A549 (cell line): ENCODE data around the gene SDS. TPM values are rescaled to one million over a fixed set of nuclear protein-coding genes. Genes with fewer than 3 reads are reported as not detected.

Experiments
- ATAC-seq, 2 experiments: fragments of 200-7000 bp in 1 of 2; fragments of >200 bp in 1 of 2; cut with Nextera tagmentation in 1 of 2; cut with Tn5 transposase in 1 of 2; 3 replicates each; pipeline versions ENCODE4 v1.8.0 to v1.9.1; 2018 to 2020; ENCODE audit warnings: mild to moderate bottlenecking in 1 of 2, moderate library complexity in 1 of 2
- CTCF ChIA-PET: fragments of 300-600 bp; sonication (Branson Sonifier 250); formaldehyde crosslinking; extraction: SDS; loops from one replicate; lab custom pipeline; 2021; ENCODE audit warnings: antibody characterized with exemption, inconsistent platforms; lab: Yijun Ruan, JAX
- POLR2A ChIA-PET: fragments of 350-600 bp; formaldehyde crosslinking; extraction: SDS; loops from one replicate; lab custom pipeline; 2021; ENCODE audit warnings: antibody characterized with exemption, inconsistent platforms; lab: Yijun Ruan, JAX
- DNase-seq, 2 experiments: peaks; one replicate each; pipeline versions ENCODE4 v3.0.0 to v3.0.0-alpha.2; 2011 to 2016; ENCODE audit warnings: low read depth in 1 of 2, low spot score in 1 of 2
- FAIRE-seq: peaks from 2 replicates; lab custom pipeline; 2011; peaks lifted over from hg19 to GRCh38; lab: Jason Lieb, UNC
- H3K27ac ChIP-seq, 2 experiments: fragments of >200 bp; sonication (Bioruptor Twin); formaldehyde crosslinking; 3 replicates each; pipeline ENCODE4 v1.5.1; 2016 to 2017
- H3K4me1 ChIP-seq: fragments of >200 bp; sonication (Bioruptor Twin); formaldehyde crosslinking; 3 replicates; pipeline ENCODE4 v1.6.1; 2016
- H3K4me2 ChIP-seq: fragments of >200 bp; sonication (Bioruptor Twin); formaldehyde crosslinking; 3 replicates; pipeline ENCODE4 v1.6.1; 2016
- H3K4me3 ChIP-seq: fragments of >200 bp; sonication (Bioruptor Twin); formaldehyde crosslinking; 3 replicates; pipeline ENCODE4 v1.5.1; 2016
- H3K9me3 ChIP-seq: fragments of >200 bp; sonication (Bioruptor Twin); formaldehyde crosslinking; 3 replicates; pipeline ENCODE4 v1.6.1; 2016
- BCL3 ChIP-seq: fragments of >200 bp; sonication (Bioruptor Twin); formaldehyde crosslinking; IDR thresholded peaks from 3 replicates; pipeline ENCODE4 v1.6.1; 2016
- BHLHE40 ChIP-seq: IDR thresholded peaks from 2 replicates; pipeline ENCODE4 v1.6.1; 2012; ENCODE audit warnings: low read depth, low read length, inconsistent platforms
- CBX8 ChIP-seq: fragments of 200-600 bp; sonication (generic); IDR thresholded peaks from 2 replicates; pipeline ENCODE4 v1.6.1; 2016
- CEBPB ChIP-seq, 2 experiments: fragments of >200 bp in 1 of 2; sonication (Bioruptor Twin) in 1 of 2; formaldehyde crosslinking in 1 of 2; IDR thresholded peaks; 2 replicates each; pipeline ENCODE4 v1.6.1; 2012 to 2016
- EHMT2 ChIP-seq: fragments of 200-600 bp; sonication (generic); IDR thresholded peaks from 2 replicates; pipeline ENCODE4 v1.6.1; 2016; ENCODE audit warnings: antibody characterized with exemption, low read depth, mild to moderate bottlenecking, moderate library complexity
- FOSL2 ChIP-seq, 2 experiments: fragments of 450-650 bp in 1 of 2; fragments of >200 bp in 1 of 2; sonication (Bioruptor Twin) in 1 of 2; formaldehyde crosslinking; IDR thresholded peaks; 2 replicates each; pipeline versions ENCODE4 v1.5.0 to v1.6.1; 2016 to 2020; ENCODE audit warnings: mild to moderate bottlenecking in 1 of 2, moderate library complexity in 1 of 2
- FOXS1 ChIP-seq: fragments of 250-450 bp; sonication (Bioruptor Pico); IDR thresholded peaks from 2 replicates; pipeline ENCODE4 v1.5.0; 2020; ENCODE audit warnings: mild to moderate bottlenecking, moderate library complexity
- GATA3 ChIP-seq: IDR thresholded peaks from 2 replicates; pipeline ENCODE4 v1.6.1; 2012; ENCODE audit warnings: borderline replicate concordance
- HDAC2 ChIP-seq: fragments of 200-600 bp; sonication (generic); IDR thresholded peaks from 2 replicates; pipeline ENCODE4 v1.6.1; 2016
- HEYL ChIP-seq: fragments of 250-450 bp; sonication (Bioruptor Pico); IDR thresholded peaks from 2 replicates; pipeline ENCODE4 v1.8.0; 2021; ENCODE audit warnings: mild to moderate bottlenecking, moderate library complexity
- JUN ChIP-seq, 2 experiments: fragments of >200 bp; sonication (Bioruptor Twin); formaldehyde crosslinking; IDR thresholded peaks; 2 replicates in 1 of 2; 3 replicates in 1 of 2; pipeline ENCODE4 v1.6.1; 2016 to 2017
- JUNB ChIP-seq: fragments of >200 bp; sonication (Bioruptor Twin); formaldehyde crosslinking; IDR thresholded peaks from 2 replicates; pipeline ENCODE4 v1.6.1; 2016
- KDM1A ChIP-seq: fragments of 200-600 bp; sonication (generic); IDR thresholded peaks from 2 replicates; pipeline ENCODE4 v1.6.1; 2016; ENCODE audit warnings: low read depth, mild to moderate bottlenecking
- NFE2L2 ChIP-seq: fragments of 150-350 bp; conservative IDR thresholded peaks from 2 replicates; pipeline ENCODE4 v1.6.1; 2014; ENCODE audit warnings: low read length
- NR3C1 ChIP-seq: fragments of >200 bp; sonication (Bioruptor Twin); formaldehyde crosslinking; IDR thresholded peaks from 3 replicates; pipeline ENCODE4 v1.6.1; 2017
- PHF8 ChIP-seq: fragments of 200-600 bp; sonication (generic); IDR thresholded peaks from 2 replicates; pipeline ENCODE4 v1.6.1; 2016; ENCODE audit warnings: low read depth, mild to moderate bottlenecking, antibody characterized with exemption, moderate library complexity, borderline replicate concordance
- RCOR1 ChIP-seq: fragments of 150-350 bp; IDR thresholded peaks from 2 replicates; pipeline ENCODE4 v1.6.1; 2014; ENCODE audit warnings: antibody characterized with exemption, low read length, low read depth
- REST ChIP-seq: fragments of 200-600 bp; sonication (generic); IDR thresholded peaks from 2 replicates; pipeline ENCODE4 v1.6.1; 2016; ENCODE audit warnings: antibody characterized with exemption, mild to moderate bottlenecking, moderate library complexity
- RNF2 ChIP-seq: fragments of 200-600 bp; sonication (generic); IDR thresholded peaks from 2 replicates; pipeline ENCODE4 v1.6.1; 2016; ENCODE audit warnings: low read depth, mild to moderate bottlenecking, antibody characterized with exemption, moderate library complexity, borderline replicate concordance
- SREBF2 ChIP-seq: fragments of 450-650 bp; IDR thresholded peaks from 2 replicates; pipeline ENCODE4 v1.6.1; 2014; ENCODE audit warnings: mild to moderate bottlenecking, moderate library complexity
- TFCP2L1 ChIP-seq: fragments of 250-450 bp; sonication (Bioruptor Pico); IDR thresholded peaks from 2 replicates; pipeline ENCODE4 v1.5.0; 2021; ENCODE audit warnings: mild to moderate bottlenecking
- TP53 ChIP-seq: fragments of 250-450 bp; sonication (Bioruptor Pico); IDR thresholded peaks from 2 replicates; pipeline ENCODE4 v1.5.0; 2021; ENCODE audit warnings: mild to moderate bottlenecking, moderate library complexity
- ZFP36 ChIP-seq: fragments of 450-650 bp; IDR thresholded peaks from 2 replicates; pipeline ENCODE4 v1.6.1; 2014; ENCODE audit warnings: borderline replicate concordance; ENCODE audit not compliant: partially characterized antibody
- WGBS: methylation state at CpG from one replicate; pipeline ENCODE4 v1.1.6; 2017; ENCODE audit errors: missing lambda C conversion rate; 5-methylcytosine and 5-hydroxymethylcytosine counted together
- polyA plus RNA-seq, 4 experiments: library from polyadenylated mRNA; depleted of rRNA in 3 of 4; stranded (reverse); fragments of >200 nt; fragmentation: RNase III in 1 of 4; extraction: RNeasy Plus Mini Kit Qiagen cat#74134 plus additional on column Dnase treatment in 1 of 4; gene quantifications; 2 replicates in 3 of 4; 3 replicates in 1 of 4; pipeline ENCODE4 v1.2.3, GENCODE V29; 2011 to 2017
- TF ChIP-seq, protein P1 (sequence below): fragments of 150-350 bp; IDR thresholded peaks from 2 replicates; pipeline ENCODE4 v1.6.1; 2014; ENCODE audit warnings: low read depth, mild to moderate bottlenecking, low read length
- TF ChIP-seq, protein P2 (sequence below): fragments of 250-450 bp; sonication (Bioruptor Pico); IDR thresholded peaks from 2 replicates; pipeline ENCODE4 v1.5.0; 2020; ENCODE audit warnings: low read depth, mild to moderate bottlenecking, moderate library complexity
- TF ChIP-seq, protein P3 (sequence below): IDR thresholded peaks from 2 replicates; pipeline ENCODE4 v1.6.1; 2012
- TF ChIP-seq, protein P4 (sequence below): IDR thresholded peaks from 2 replicates; pipeline ENCODE4 v1.6.1; 2012; ENCODE audit warnings: low read depth, borderline replicate concordance

The SDS gene
- polyA plus RNA-seq, 2 of the 4 experiments (the other 2 are of a cell fraction), result 3.9 to 7.3 TPM

GRCh38 chr12:113385282-113385882 lies 18.3 kb downstream of the SDS start:
- POLR2A ChIA-PET, result no interaction called here
- H3K4me1 ChIP-seq, result no peaks in the 10 kb centered on the region
- WGBS, result 91% methylated on average over 6 of the region's 6 CpGs
- no peak overlapping the region for H3K27ac ChIP-seq
- DNase-seq (no peak), FAIRE-seq (no peak), ATAC-seq (peak in 1 of 2 experiments; percentile 10; a peak in 2 of 6 replicates)
- no peaks in the 10 kb centered on the region for H3K9me3 ChIP-seq
- no peak overlapping the region for H3K4me2 ChIP-seq
- H3K4me3 ChIP-seq, result no peak overlapping the region
- TF ChIP-seq, protein P1, sequence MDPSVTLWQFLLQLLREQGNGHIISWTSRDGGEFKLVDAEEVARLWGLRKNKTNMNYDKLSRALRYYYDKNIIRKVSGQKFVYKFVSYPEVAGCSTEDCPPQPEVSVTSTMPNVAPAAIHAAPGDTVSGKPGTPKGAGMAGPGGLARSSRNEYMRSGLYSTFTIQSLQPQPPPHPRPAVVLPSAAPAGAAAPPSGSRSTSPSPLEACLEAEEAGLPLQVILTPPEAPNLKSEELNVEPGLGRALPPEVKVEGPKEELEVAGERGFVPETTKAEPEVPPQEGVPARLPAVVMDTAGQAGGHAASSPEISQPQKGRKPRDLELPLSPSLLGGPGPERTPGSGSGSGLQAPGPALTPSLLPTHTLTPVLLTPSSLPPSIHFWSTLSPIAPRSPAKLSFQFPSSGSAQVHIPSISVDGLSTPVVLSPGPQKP, result no peak
- TF ChIP-seq CEBPB (IDR thresholded peaks at IDR 0.05), result no peak
- TF ChIP-seq HEYL (CRISPR knock-in tag), result no peak
- TF ChIP-seq JUNB, result no peak
- no peak for TF ChIP-seq BHLHE40
- TF ChIP-seq FOSL2 (IDR thresholded peaks at IDR 0.05), result no peak
- TF ChIP-seq FOSL2 (CRISPR knock-in tag; IDR thresholded peaks at IDR 0.05), result no peak
- no peak for TF ChIP-seq NR3C1
- TF ChIP-seq GATA3, result no peak
- no peak for TF ChIP-seq RNF2
- no peak for TF ChIP-seq ZFP36
- TF ChIP-seq PHF8, result no peak
- TF ChIP-seq, protein P2, sequence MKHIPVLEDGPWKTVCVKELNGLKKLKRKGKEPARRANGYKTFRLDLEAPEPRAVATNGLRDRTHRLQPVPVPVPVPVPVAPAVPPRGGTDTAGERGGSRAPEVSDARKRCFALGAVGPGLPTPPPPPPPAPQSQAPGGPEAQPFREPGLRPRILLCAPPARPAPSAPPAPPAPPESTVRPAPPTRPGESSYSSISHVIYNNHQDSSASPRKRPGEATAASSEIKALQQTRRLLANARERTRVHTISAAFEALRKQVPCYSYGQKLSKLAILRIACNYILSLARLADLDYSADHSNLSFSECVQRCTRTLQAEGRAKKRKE (CRISPR knock-in tag), result no peak
- TF ChIP-seq, protein P3, sequence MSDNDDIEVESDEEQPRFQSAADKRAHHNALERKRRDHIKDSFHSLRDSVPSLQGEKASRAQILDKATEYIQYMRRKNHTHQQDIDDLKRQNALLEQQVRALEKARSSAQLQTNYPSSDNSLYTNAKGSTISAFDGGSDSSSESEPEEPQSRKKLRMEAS, result no peak
- TF ChIP-seq SREBF2, result no peak
- no peak for TF ChIP-seq TP53 (CRISPR knock-in tag)
- TF ChIP-seq HDAC2, result no peak
- no peak for TF ChIP-seq BCL3
- no peak for TF ChIP-seq RCOR1
- no peak for TF ChIP-seq CBX8
- CTCF ChIA-PET, result interaction anchor here (3.7 kb wide), 1 partner anchor 40 kb away, joined by 14 read pairs; no protein-coding TSS in a partner anchor

GRCh38 chr12:113384778-113385177 lies 18.9 kb downstream of the SDS start:
- POLR2A ChIA-PET, result no interaction called here
- 90% methylated on average over 11 of the region's 14 CpGs for WGBS
- H3K9me3 ChIP-seq, result no peaks in the 10 kb centered on the region
- FAIRE-seq, result no peak
- no peak overlapping the region for H3K4me3 ChIP-seq
- H3K4me1 ChIP-seq, result no peaks in the 10 kb centered on the region
- no peak overlapping the region for H3K27ac ChIP-seq
- DNase-seq, result no peak
- CTCF ChIA-PET, result interaction anchor here (3.7 kb wide), 1 partner anchor 41 kb away, joined by 14 read pairs; no protein-coding TSS in a partner anchor
- no peak overlapping the region for H3K4me2 ChIP-seq
- TF ChIP-seq JUN (IDR thresholded peaks at IDR 0.05) (no peak), SREBF2 (no peak), NFE2L2 (no peak), CEBPB (IDR thresholded peaks at IDR 0.05) (no peak), EHMT2 (no peak), KDM1A (no peak), HDAC2 (no peak), REST (no peak), FOXS1 (CRISPR knock-in tag) (no peak), TFCP2L1 (CRISPR knock-in tag) (no peak), PHF8 (no peak)
- TF ChIP-seq, protein P1, result no peak
- TF ChIP-seq, protein P4, sequence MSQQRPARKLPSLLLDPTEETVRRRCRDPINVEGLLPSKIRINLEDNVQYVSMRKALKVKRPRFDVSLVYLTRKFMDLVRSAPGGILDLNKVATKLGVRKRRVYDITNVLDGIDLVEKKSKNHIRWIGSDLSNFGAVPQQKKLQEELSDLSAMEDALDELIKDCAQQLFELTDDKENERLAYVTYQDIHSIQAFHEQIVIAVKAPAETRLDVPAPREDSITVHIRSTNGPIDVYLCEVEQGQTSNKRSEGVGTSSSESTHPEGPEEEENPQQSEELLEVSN, result no peak
- ATAC-seq, result no peak; a peak in 2 of 6 replicates
